GM21423 (cell line): ENCODE results near the gene APOB.

ENCODE experiments used
- ATAC-seq: cut with Tn5 transposase; IDR thresholded peaks from one replicate; pipeline ENCODE4 v1.9.1; 2021; ENCODE audit warnings: mild to moderate bottlenecking, moderate library complexity; ENCODE audit not compliant: unreplicated experiment

APOB gene

DNA sequence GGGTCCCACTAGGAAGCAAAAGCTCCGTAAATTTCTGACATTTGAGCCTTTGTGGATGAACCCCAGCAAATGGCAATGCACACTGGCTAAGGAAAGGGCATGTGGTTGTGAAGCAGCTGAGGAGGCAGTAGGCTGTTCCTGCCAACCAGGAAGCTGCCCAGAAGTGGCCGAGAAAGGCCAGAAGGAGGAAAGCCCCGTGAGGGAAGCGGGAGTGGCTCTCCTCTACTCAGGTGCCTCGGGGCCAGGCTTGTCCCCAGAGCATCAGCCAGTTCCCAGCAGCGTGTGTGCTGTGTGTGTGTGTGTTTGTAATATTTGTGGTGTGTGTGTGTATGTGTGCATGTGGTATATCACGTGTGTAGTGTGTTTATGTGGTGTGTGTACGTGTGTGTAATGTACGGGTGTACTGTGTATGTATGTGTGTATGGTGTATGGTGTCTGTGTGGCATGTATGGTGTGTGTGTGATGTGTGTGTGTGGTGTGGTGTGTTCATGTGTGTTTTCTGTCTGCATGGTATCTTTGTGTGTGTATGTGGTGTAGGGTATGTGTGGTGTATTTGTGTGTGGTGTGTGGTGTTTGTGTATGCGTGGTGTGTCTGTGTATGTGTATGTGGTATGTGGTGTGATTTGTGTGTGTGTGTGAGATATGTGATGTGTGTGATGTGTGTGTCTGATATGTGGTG, 90.6 kb downstream of the APOB start:
- ATAC-seq = no peak
